Measurements from ENCODE around the gene ARFIP1.

GRCh38 chr4:152773953-152774352 lies 5.8 kb upstream of the ARFIP1 start:
- TF ChIP-seq CTCF (IDR thresholded peaks at IDR 0.05) = no peak
- no peak for TF ChIP-seq POLR2A (IDR thresholded peaks at IDR 0.05)
- TF ChIP-seq EP300 (IDR thresholded peaks at IDR 0.05) = no peak
